Stomach smooth muscle (tissue), 2 donors: Measurements from ENCODE around the gene SGCA.

Experiments used
- H3K27ac ChIP-seq: one replicate; pipeline ENCODE4 v1.7.0; 2013; ENCODE audit warnings: mild to moderate bottlenecking, low read length, inconsistent platforms
- H3K27me3 ChIP-seq, 2 donors: one replicate each; pipeline ENCODE4 v1.7.0; 2013; ENCODE audit warnings: low read length in 2 of 2; ENCODE audit not compliant: insufficient read depth in 2 of 2, control insufficient read depth in 1 of 2
- H3K36me3 ChIP-seq, 2 donors: one replicate each; pipeline ENCODE4 v1.7.0; 2013; ENCODE audit warnings: low read length in 2 of 2; ENCODE audit not compliant: control insufficient read depth in 2 of 2, insufficient read depth in 2 of 2
- H3K4me1 ChIP-seq: one replicate; pipeline ENCODE4 v1.7.0; 2013; ENCODE audit warnings: low read length; ENCODE audit not compliant: control insufficient read depth, insufficient read depth
- H3K4me3 ChIP-seq, 2 donors: one replicate each; pipeline ENCODE4 v1.7.0; 2013; ENCODE audit warnings: low read length in 2 of 2
- H3K9ac ChIP-seq, 2 donors: one replicate each; pipeline ENCODE4 v1.7.0; 2013; ENCODE audit warnings: low read length in 2 of 2, mild to moderate bottlenecking in 1 of 2
- H3K9me3 ChIP-seq, 2 donors: one replicate each; pipeline ENCODE4 v1.7.0; 2013; ENCODE audit warnings: low read length in 2 of 2; ENCODE audit not compliant: control insufficient read depth in 2 of 2
- donor health status: healthy.
- donor health status: Pancreatic carcinoma.

The SGCA gene

GRCh38 chr17:50144845-50145531, 20.8 kb upstream of the SGCA start:
- peak overlapping the region; percentile 31 for H3K27ac ChIP-seq
- peaks cover 31 to 43% of the 10 kb centered on the region in 2 donors for H3K36me3 ChIP-seq
- H3K9ac ChIP-seq: no peak overlapping the region
- H3K4me1 ChIP-seq: peaks cover 52% of the 10 kb centered on the region
- H3K4me3 ChIP-seq: no peak overlapping the region
- no peaks in the 10 kb centered on the region for H3K9me3 ChIP-seq
- no peaks in the 10 kb centered on the region for H3K27me3 ChIP-seq

DNA sequence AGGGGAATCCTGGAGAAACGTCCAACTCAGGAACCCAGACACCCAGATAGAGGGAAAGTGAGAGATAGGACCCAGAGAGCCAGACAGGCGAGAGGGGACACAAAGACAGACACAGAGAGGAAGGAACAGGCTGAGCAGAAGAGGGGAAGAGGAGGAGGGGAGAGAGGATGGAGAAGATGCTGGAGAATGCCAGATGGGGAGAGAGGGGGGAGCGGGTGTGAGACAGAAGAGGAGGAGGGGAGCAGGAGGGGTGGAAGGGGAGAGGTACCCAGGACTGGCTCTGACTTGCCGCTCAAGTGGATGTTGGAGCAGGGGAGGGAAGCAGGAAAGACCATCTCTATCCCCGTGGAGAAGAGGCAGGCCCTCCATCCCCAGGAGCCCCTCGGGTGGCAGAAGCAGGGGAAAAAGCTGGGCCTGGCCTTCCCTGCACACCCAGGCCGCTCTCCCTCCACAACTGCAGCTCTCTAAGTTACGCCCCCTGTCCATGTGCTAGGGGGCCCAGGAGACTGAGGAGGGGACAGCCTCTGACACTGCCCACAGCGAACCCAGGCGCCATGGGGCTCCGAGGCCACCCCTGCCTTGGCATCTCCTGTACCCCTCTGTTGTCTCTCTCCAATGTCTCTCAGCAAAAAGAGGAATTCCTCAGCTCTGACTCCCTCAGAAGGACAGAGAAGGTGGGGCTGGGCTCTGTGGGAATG, 20.1 kb upstream of the SGCA start:
- H3K4me1 ChIP-seq: peaks cover 46% of the 10 kb centered on the region
- H3K36me3 ChIP-seq: peaks cover 29 to 36% of the 10 kb centered on the region in 2 donors
- H3K9ac ChIP-seq: peak overlapping the region in 1 of 2 donors; percentile 21
- H3K4me3 ChIP-seq: peak overlapping the region in 1 of 2 donors; percentile 22
- no peaks in the 10 kb centered on the region for H3K9me3 ChIP-seq
- peak overlapping the region; percentile 31 for H3K27ac ChIP-seq
- H3K27me3 ChIP-seq: no peaks in the 10 kb centered on the region

- Histone ChIP-seq H3K27me3 (no peaks in the 10 kb centered on the region), H3K27ac (peak overlapping the region; percentile 70), H3K4me3 (peak overlapping the region; percentile 40 to 79), H3K9me3 (no peaks in the 10 kb centered on the region), H3K36me3 (peaks cover 25 to 30% of the 10 kb centered on the region in 2 donors), H3K9ac (peak overlapping the region; percentile 47 to 48), H3K4me1 (peaks cover 50% of the 10 kb centered on the region)
These were observed 19.4 kb upstream of the SGCA start for GRCh38 chr17:50146230-50146926.

DNA sequence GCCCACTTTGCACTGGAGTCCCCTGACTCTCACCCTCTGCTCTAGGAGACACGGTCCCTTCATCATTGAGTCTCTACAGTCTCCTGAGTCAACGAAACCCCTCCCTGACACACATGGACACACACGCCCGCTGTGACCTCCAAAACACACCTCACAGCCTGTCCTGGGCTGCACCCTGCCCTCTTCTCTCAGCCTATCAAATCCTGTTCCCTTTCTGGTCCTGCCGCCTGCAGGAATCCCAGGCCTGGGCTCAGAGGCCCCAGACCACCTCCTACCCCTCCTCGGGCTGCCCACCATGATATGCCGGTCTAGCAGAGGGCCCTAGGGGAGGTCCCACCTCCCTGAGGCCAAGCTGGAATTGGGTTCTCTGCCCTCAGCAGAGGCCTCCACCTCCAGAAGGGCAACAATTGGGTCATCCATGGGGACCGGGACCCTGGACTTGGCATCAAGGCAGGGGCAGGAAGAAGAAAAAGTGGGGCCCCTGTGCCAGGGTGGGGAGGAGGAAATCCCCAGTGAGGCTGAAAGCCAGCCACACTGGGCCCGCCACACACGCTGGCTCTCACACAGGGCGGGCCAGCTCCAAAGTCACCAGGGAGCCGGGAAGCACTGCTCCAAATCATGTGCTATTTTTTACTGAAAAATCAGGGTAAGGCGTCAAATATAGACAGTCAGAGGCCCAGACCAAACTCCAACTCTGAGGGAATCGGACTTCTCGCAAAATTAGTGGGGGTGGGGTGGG, 18.7 kb upstream of the SGCA start:
- Histone ChIP-seq H3K4me3 (peak overlapping the region; percentile 75 to 79), H3K9ac (peak overlapping the region; percentile 47 to 66), H3K27ac (peak overlapping the region; percentile 70), H3K4me1 (peaks cover 57% of the 10 kb centered on the region), H3K27me3 (no peaks in the 10 kb centered on the region), H3K36me3 (peaks cover 21 to 25% of the 10 kb centered on the region in 2 donors), H3K9me3 (no peaks in the 10 kb centered on the region)

GRCh38 chr17:50147841-50148225, 18.0 kb upstream of the SGCA start:
- H3K9me3 ChIP-seq: no peaks in the 10 kb centered on the region
- H3K27ac ChIP-seq: peak overlapping the region; percentile 70
- H3K9ac ChIP-seq: peak overlapping the region; percentile 36 to 66
- peaks cover 64% of the 10 kb centered on the region for H3K4me1 ChIP-seq
- H3K27me3 ChIP-seq: no peaks in the 10 kb centered on the region
- peak overlapping the region; percentile 75 to 79 for H3K4me3 ChIP-seq
- peaks cover 16 to 19% of the 10 kb centered on the region in 2 donors for H3K36me3 ChIP-seq

DNA sequence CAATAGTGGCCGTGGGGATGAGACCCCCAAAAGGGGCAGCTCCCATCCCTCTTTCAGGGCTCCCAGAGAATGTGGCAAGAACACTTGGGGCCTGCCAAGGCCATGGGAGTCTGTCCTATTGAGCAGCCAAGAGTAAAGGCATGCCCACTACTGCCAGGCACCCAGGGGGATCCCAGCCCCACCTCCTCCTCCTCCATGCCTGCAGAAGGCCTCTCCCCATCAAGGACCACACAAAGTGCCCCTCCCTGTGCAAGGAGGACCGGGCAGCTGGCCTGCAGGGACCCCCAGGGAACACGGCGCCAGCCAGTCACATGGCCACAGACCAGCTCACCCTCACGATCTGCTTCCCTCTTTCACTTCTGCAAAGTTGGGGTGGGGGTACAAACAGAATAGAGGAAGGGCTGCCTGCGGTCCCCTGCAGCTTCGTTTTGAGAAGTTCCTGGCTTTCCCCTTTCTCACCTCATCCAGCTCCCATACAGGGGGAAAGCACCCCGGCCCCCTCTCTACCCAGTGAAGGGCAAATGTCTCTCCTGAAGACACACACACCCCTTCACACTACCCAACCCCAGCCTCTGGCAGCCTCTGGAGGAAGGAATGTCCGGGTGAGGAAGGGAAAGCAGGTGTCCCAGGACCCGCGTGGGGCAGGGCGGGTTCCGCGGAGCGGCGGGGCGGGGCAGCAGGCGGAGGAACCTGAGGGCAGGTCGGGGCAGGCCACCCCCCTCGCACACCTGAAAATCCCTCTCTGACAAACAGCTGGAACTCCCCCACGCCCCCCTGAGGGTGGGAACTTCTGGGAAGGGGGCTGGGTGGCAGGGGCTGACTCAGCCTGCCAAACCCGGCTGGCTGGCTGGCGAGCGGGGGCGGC, 17.3 kb upstream of the SGCA start:
- peak overlapping the region; percentile 75 to 79 for H3K4me3 ChIP-seq
- no peaks in the 10 kb centered on the region for H3K9me3 ChIP-seq
- peaks cover 68% of the 10 kb centered on the region for H3K4me1 ChIP-seq
- H3K27me3 ChIP-seq: no peaks in the 10 kb centered on the region
- peak overlapping the region; percentile 29 to 66 for H3K9ac ChIP-seq
- peaks cover 15% of the 10 kb centered on the region in 2 donors for H3K36me3 ChIP-seq
- H3K27ac ChIP-seq: peak overlapping the region; percentile 70

GRCh38 chr17:50149091-50149416, 16.8 kb upstream of the SGCA start:
- Histone ChIP-seq H3K9ac (peak overlapping the region; percentile 51 to 64), H3K36me3 (peaks cover 9 to 12% of the 10 kb centered on the region in 2 donors), H3K27me3 (no peaks in the 10 kb centered on the region), H3K4me1 (peaks cover 73% of the 10 kb centered on the region), H3K9me3 (no peaks in the 10 kb centered on the region), H3K27ac (peak overlapping the region; percentile 60), H3K4me3 (peak overlapping the region; percentile 67 to 79)

- Histone ChIP-seq H3K27ac (peak overlapping the region; percentile 62), H3K4me1 (peaks cover 78% of the 10 kb centered on the region), H3K27me3 (no peaks in the 10 kb centered on the region)
These were observed 16.1 kb upstream of the SGCA start for GRCh38 chr17:50149417-50150353.

GRCh38 chr17:50150354-50151040, 15.3 kb upstream of the SGCA start, which contains the start of gene PPP1R9B:
Gene PPP1R9B (minus strand): TSS chr17:50150677. CDS start chr17:50150513, 164 bp downstream.
- Histone ChIP-seq H3K4me3 (peak within 1 kb of the TSS; percentile 67 to 79), H3K36me3 (no peaks in the 10 kb centered on the region), H3K27ac (peak within 1 kb of the TSS; percentile 82), H3K27me3 (no peaks in the 10 kb centered on the region), H3K9ac (peak within 1 kb of the TSS; percentile 64 to 68), H3K9me3 (no peaks in the 10 kb centered on the region), H3K4me1 (peaks cover 78% of the 10 kb centered on the region)

More at GRCh38 chr17:50149417-50150353, 16.1 kb upstream of the SGCA start:
- H3K9ac ChIP-seq: peak overlapping the region; percentile 64 to 68
- no peaks in the 10 kb centered on the region for H3K9me3 ChIP-seq
- peak overlapping the region; percentile 67 to 79 for H3K4me3 ChIP-seq
- H3K36me3 ChIP-seq: peaks cover 5% of the 10 kb centered on the region in 2 donors
